Small intestine (tissue), 16 donors: ENCODE results near the gene ZFP62. TPM values are rescaled to one million over a fixed set of nuclear protein-coding genes. Genes with fewer than 3 reads are reported as not detected.
A peak's percentile ranks its signal among the peaks of the same experiment; 100 is the strongest.

Experiments used
- DNase-seq, 2 donors: peaks; one replicate each; pipeline versions ENCODE4 v3.0.0 to v3.0.0-alpha.2; 2013
- FAIRE-seq: peaks from 2 replicates; lab custom pipeline; 2012; peaks lifted over from hg19 to GRCh38; lab: Jason Lieb, UNC
- H3K27ac ChIP-seq, 3 donors: one replicate each; pipeline ENCODE4 v1.5.1; 2013; ENCODE audit warnings: low read length in 2 of 3, mild to moderate bottlenecking in 2 of 3, control low read depth in 1 of 3, inconsistent platforms in 1 of 3, low read depth in 1 of 3, moderate library complexity in 1 of 3
- H3K27me3 ChIP-seq, 3 donors: one replicate each; pipeline ENCODE4 v1.6.1; 2013; ENCODE audit warnings: low read length in 3 of 3, inconsistent platforms in 1 of 3; ENCODE audit not compliant: control insufficient read depth in 3 of 3, insufficient read depth in 3 of 3
- H3K36me3 ChIP-seq, 3 donors: one replicate each; pipeline ENCODE4 v1.6.1; 2013; ENCODE audit warnings: low read length in 3 of 3, inconsistent platforms in 1 of 3, low read depth in 1 of 3, mild to moderate bottlenecking in 1 of 3, moderate library complexity in 1 of 3; ENCODE audit not compliant: control insufficient read depth in 3 of 3, insufficient read depth in 2 of 3
- H3K4me1 ChIP-seq, 3 donors: one replicate each; pipeline ENCODE4 v1.6.1; 2013; ENCODE audit warnings: low read length in 2 of 3, inconsistent platforms in 1 of 3, low read depth in 1 of 3, mild to moderate bottlenecking in 1 of 3, moderate library complexity in 1 of 3; ENCODE audit not compliant: control insufficient read depth in 3 of 3, insufficient read depth in 2 of 3
- H3K4me3 ChIP-seq, 3 donors: one replicate each; pipeline ENCODE4 v1.5.1; 2013; ENCODE audit warnings: low read length in 3 of 3, control low read depth in 1 of 3, inconsistent platforms in 1 of 3, low read depth in 1 of 3, mild to moderate bottlenecking in 1 of 3, moderate library complexity in 1 of 3
- H3K9me3 ChIP-seq, 2 donors: one replicate each; pipeline ENCODE4 v1.6.1; 2013; ENCODE audit warnings: low read depth in 1 of 2, low read length in 1 of 2; ENCODE audit not compliant: control insufficient read depth in 2 of 2, insufficient read depth in 1 of 2
- WGBS, 3 donors: extraction: QIAGEN DNeasy Blood & Tissue Kit; methylation state at CpG; one replicate each; pipeline ENCODE4 v1.1.7; 2013; 5-methylcytosine and 5-hydroxymethylcytosine counted together
- long read RNA-seq, 10 donors: transcript quantifications; one replicate each; lab custom pipeline, GENCODE V29; 2026
- polyA plus RNA-seq, 4 donors: library from polyadenylated mRNA; stranded (reverse) in 3 of 4; unstranded in 1 of 4; fragments of 200-250 nt in 3 of 4; fragments of 120-200 nt in 1 of 4; gene quantifications; one replicate each; pipeline versions ENCODE4 v1.2.1 to v1.2.3, GENCODE V29; 2013
- donor health status: healthy with polysubstance abuse.
- donor health status: control.
- donor health status: control.
- donor health status: Bipolar disorder and iron deficiency.
- donor health status: healthy.

The ZFP62 gene
- polyA plus RNA-seq = 10 to 100 TPM in 3 of 4 donors, 1 to 10 TPM in 1; 8.7 to 57.2 (median 16.2) TPM
- long read RNA-seq, donor 1, transcript ZFP62-201 (2 exons, 3,415 nt) = minor isoform, 5 of 21 reads
- long read RNA-seq, donor 1, transcript ZFP62-202 (2 exons, 749 nt) = major isoform, 15 of 21 reads
- long read RNA-seq, donor 1, partial matches to known transcripts = 0 of 21 reads
- long read RNA-seq, donor 1, other reads (novel, unspliced or antisense) = 0 of 21 reads
- long read RNA-seq, donor 2, transcript ZFP62-202 (2 exons, 749 nt) = major isoform, 6 of 9 reads
- long read RNA-seq, donor 2, partial matches to known transcripts = 0 of 9 reads
- long read RNA-seq, donor 2, other reads (novel, unspliced or antisense) = 0 of 9 reads
- long read RNA-seq, donor 3, transcript ZFP62-202 (2 exons, 749 nt) = major isoform, 9 of 13 reads
- long read RNA-seq, donor 3, partial matches to known transcripts = 0 of 13 reads
- long read RNA-seq, donor 3, other reads (novel, unspliced or antisense) = 0 of 13 reads
- long read RNA-seq, donor 4 = 0 reads
- long read RNA-seq, donor 5, partial matches to known transcripts = 0 of 4 reads
- long read RNA-seq, donor 5, other reads (novel, unspliced or antisense) = 0 of 4 reads
- long read RNA-seq, donor 6, partial matches to known transcripts = 0 of 4 reads
- long read RNA-seq, donor 6, other reads (novel, unspliced or antisense) = 0 of 4 reads
- long read RNA-seq, donor 7, partial matches to known transcripts = 0 of 3 reads
- long read RNA-seq, donor 7, other reads (novel, unspliced or antisense) = 0 of 3 reads
- long read RNA-seq, donor 8, partial matches to known transcripts = 0 of 1 reads
- long read RNA-seq, donor 8, other reads (novel, unspliced or antisense) = 0 of 1 reads
- long read RNA-seq, donor 9, partial matches to known transcripts = 0 of 2 reads
- long read RNA-seq, donor 9, other reads (novel, unspliced or antisense) = 0 of 2 reads
- long read RNA-seq, donor 10, transcript ZFP62-202 (2 exons, 749 nt) = major isoform, 12 of 18 reads
- long read RNA-seq, donor 10, partial matches to known transcripts = 0 of 18 reads
- long read RNA-seq, donor 10, other reads (novel, unspliced or antisense) = 0 of 18 reads

GRCh38 chr5:180860887-180861822, at the start of gene ZFP62:
Gene ZFP62, minus strand, starts transcription at chr5:180861276. Its CDS starts 57 bp downstream, at chr5:180861219.
- Histone ChIP-seq H3K9me3 (peaks cover 0 to 3% of the 10 kb centered on the region in 2 donors), H3K4me1 (peaks cover 0 to 8% (median 0%) of the 10 kb centered on the region in 3 donors), H3K27ac (peak within 1 kb of the TSS; percentile 94 to 99 (median 95)), H3K4me3 (peak within 1 kb of the TSS; percentile 86 to 99 (median 95)), H3K27me3 (no peaks in the 10 kb centered on the region), H3K36me3 (peaks cover 0 to 17% (median 0%) of the 10 kb centered on the region in 3 donors)
- WGBS, 3 donors = 0 to 1% (median 0%) methylated on average over 72 to 84 of the region's 84 CpGs
- DNase-seq = peak; percentile 97 to 98
- FAIRE-seq = no peak

GRCh38 chr5:180910735-180911134, 49.7 kb upstream of the ZFP62 start:
- peaks cover 5 to 34% (median 29%) of the 10 kb centered on the region in 3 donors for H3K36me3 ChIP-seq
- H3K27me3 ChIP-seq = no peaks in the 10 kb centered on the region
- no peak for DNase-seq
- no peak overlapping the region for H3K4me3 ChIP-seq
- WGBS, 3 donors = 86 to 93% (median 92%) methylated on average over 5 of the region's 5 CpGs
- peaks cover 0 to 4% (median 0%) of the 10 kb centered on the region in 3 donors for H3K4me1 ChIP-seq
- peaks cover 0 to 18% of the 10 kb centered on the region in 2 donors for H3K9me3 ChIP-seq
- FAIRE-seq = no peak
- no peak overlapping the region for H3K27ac ChIP-seq

- H3K27ac ChIP-seq = peak overlapping the region in 2 of 3 donors; percentile 2 to 23
- WGBS, 3 donors = 28 to 61% (median 51%) methylated on average over 2 of the region's 2 CpGs
Measured at GRCh38 chr5:180910182-180910581, 49.1 kb upstream of the ZFP62 start.

GRCh38 chr5:180909782-180910181, 48.7 kb upstream of the ZFP62 start:
- H3K36me3 ChIP-seq = peaks cover 4 to 27% (median 24%) of the 10 kb centered on the region in 3 donors
- WGBS, 3 donors = 57 to 69% (median 69%) methylated on average over 5 of the region's 5 CpGs
- H3K27ac ChIP-seq = peak overlapping the region in 2 of 3 donors; percentile 2 to 23
- peaks cover 0 to 4% (median 0%) of the 10 kb centered on the region in 3 donors for H3K4me1 ChIP-seq
- peaks cover 0 to 12% of the 10 kb centered on the region in 2 donors for H3K9me3 ChIP-seq
- FAIRE-seq (no peak), DNase-seq (no peak)
- H3K4me3 ChIP-seq = no peak overlapping the region
- H3K27me3 ChIP-seq = no peaks in the 10 kb centered on the region

More at GRCh38 chr5:180910182-180910581, 49.1 kb upstream of the ZFP62 start:
- Histone ChIP-seq H3K4me1 (peaks cover 0 to 4% (median 0%) of the 10 kb centered on the region in 3 donors), H3K9me3 (peaks cover 0 to 16% of the 10 kb centered on the region in 2 donors), H3K36me3 (peaks cover 5 to 31% (median 26%) of the 10 kb centered on the region in 3 donors), H3K27me3 (no peaks in the 10 kb centered on the region), H3K4me3 (no peak overlapping the region)
- FAIRE-seq = no peak
- DNase-seq = no peak

GRCh38 chr5:180908998-180909731, 48.1 kb upstream of the ZFP62 start:
- H3K27ac ChIP-seq = peak overlapping the region in 1 of 3 donors; percentile 41
- H3K36me3 ChIP-seq = peaks cover 4 to 25% (median 24%) of the 10 kb centered on the region in 3 donors
- H3K27me3 ChIP-seq = no peaks in the 10 kb centered on the region
- DNase-seq = no peak
- 62 to 80% (median 68%) methylated on average over 9 of the region's 9 CpGs for WGBS, 3 donors
- FAIRE-seq = no peak
- no peak overlapping the region for H3K4me3 ChIP-seq
- H3K9me3 ChIP-seq = peaks cover 0 to 10% of the 10 kb centered on the region in 2 donors
- peaks cover 0 to 4% (median 0%) of the 10 kb centered on the region in 3 donors for H3K4me1 ChIP-seq

- Histone ChIP-seq H3K36me3 (peaks cover 4 to 21% (median 20%) of the 10 kb centered on the region in 3 donors), H3K9me3 (peaks cover 0 to 6% of the 10 kb centered on the region in 2 donors), H3K27me3 (no peaks in the 10 kb centered on the region), H3K27ac (no peak overlapping the region), H3K4me3 (no peak overlapping the region), H3K4me1 (peaks cover 0 to 4% (median 0%) of the 10 kb centered on the region in 3 donors)
- FAIRE-seq = no peak
- 86 to 98% (median 93%) methylated on average over 9 of the region's 9 CpGs for WGBS, 3 donors
- DNase-seq = no peak
Measured at GRCh38 chr5:180908400-180908799, 47.3 kb upstream of the ZFP62 start.
